Ishikawa (cell line): ENCODE measurements around the gene CADM2.

Experiments
- CEBPB ChIP-seq: IDR thresholded peaks from 2 replicates; pipeline ENCODE4 v1.6.1; 2012
- REST ChIP-seq: IDR thresholded peaks from 2 replicates; pipeline ENCODE4 v1.6.1; 2012; ENCODE audit warnings: low read depth, mild to moderate bottlenecking
- TAF1 ChIP-seq: IDR thresholded peaks from 2 replicates; pipeline ENCODE4 v1.6.1; 2012; ENCODE audit warnings: low read depth, mild to moderate bottlenecking

GRCh38 chr3:84978843-84979242 is 20.1 kb downstream of the CADM2 start:
- no peak for TF ChIP-seq TAF1
- TF ChIP-seq CEBPB: no peak
- TF ChIP-seq REST: no peak
